ENCODE results near the gene ZNF716. TPM values are rescaled to one million over a fixed set of nuclear protein-coding genes. Genes with fewer than 3 reads are reported as not detected.

Gene ZNF716
- total RNA-seq, 1 donor from 2014 or later = not detected

DNA sequence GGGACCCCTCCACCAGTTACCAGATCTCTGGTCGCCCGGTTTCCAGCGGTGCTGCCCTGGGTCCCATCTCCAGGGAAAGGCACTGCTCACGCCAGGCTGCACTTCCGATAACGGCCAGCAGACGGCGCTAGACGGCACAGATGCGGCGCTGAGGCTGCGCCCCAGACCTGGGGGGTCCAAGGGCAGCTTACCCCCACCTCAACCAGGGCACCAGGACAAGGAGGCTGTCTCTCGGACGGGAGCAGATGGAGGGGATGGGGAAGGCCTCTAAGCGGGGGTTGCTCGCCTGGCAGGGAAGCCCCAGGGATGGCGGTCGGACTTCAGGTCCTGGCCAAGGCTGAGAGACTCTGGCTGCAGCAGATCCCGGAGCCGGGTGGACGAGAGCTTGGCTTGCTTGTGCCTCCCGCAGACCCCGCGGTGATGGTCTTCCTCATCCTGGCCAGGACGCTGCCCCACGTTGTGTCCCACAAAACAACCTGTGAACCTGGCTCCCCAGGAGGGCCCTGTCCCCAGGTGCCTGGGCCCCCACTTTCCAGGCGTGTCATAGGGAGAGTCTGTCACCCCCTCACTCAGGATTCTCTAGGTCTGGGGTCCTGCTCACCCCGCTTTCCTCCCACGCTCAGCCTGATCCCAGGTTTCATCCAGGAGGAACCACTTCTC, 23.9 kb upstream of the ZNF716 start:
- Histone ChIP-seq H3K4me3 (no peak overlapping the region), H3K36me3 (no peaks in the 10 kb centered on the region), H3K9me3 (no peaks in the 10 kb centered on the region), H3K27me3 (no peaks in the 10 kb centered on the region), H3K4me1 (no peaks in the 10 kb centered on the region), H3K27ac (no peak overlapping the region)
- no peak for TF ChIP-seq POLR2A (IDR thresholded peaks at IDR 0.05)
- no peak for TF ChIP-seq POLR2AphosphoS5 (IDR thresholded peaks at IDR 0.05; ENCODE audit: insufficient read depth in 1 of 2, low read depth in 1 of 2)
- TF ChIP-seq, protein P1, sequence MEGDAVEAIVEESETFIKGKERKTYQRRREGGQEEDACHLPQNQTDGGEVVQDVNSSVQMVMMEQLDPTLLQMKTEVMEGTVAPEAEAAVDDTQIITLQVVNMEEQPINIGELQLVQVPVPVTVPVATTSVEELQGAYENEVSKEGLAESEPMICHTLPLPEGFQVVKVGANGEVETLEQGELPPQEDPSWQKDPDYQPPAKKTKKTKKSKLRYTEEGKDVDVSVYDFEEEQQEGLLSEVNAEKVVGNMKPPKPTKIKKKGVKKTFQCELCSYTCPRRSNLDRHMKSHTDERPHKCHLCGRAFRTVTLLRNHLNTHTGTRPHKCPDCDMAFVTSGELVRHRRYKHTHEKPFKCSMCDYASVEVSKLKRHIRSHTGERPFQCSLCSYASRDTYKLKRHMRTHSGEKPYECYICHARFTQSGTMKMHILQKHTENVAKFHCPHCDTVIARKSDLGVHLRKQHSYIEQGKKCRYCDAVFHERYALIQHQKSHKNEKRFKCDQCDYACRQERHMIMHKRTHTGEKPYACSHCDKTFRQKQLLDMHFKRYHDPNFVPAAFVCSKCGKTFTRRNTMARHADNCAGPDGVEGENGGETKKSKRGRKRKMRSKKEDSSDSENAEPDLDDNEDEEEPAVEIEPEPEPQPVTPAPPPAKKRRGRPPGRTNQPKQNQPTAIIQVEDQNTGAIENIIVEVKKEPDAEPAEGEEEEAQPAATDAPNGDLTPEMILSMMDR (IDR thresholded peaks at IDR 0.05) = no peak
- intact Hi-C loops (cut with DNase I) = no loop called here
- DNase-seq (ENCODE audit: extremely low spot score in 2 of 2) = no peak

DNA sequence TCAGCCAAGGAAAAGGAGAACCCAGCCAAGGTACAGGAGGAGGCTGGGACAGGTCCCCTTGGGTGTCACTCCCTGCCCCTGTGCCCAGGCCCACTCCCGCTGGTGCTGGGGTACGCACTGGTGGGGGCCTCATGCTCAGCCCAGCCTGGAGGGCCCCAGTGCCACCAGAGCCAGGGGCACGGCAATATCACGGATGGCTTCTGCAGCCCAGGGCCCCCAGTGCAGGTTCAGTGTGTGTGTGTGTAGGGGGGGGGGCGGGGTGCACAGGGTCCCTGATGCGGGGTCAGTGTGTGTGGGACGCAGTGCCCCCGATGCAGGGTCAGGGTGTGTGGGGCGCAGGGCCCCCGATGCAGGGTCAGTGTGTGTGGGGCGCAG, 23.4 kb upstream of the ZNF716 start:
- Histone ChIP-seq H3K36me3 (no peaks in the 10 kb centered on the region), H3K4me1 (no peaks in the 10 kb centered on the region), H3K27ac (no peak overlapping the region), H3K4me3 (no peak overlapping the region), H3K27me3 (no peaks in the 10 kb centered on the region), H3K9me3 (no peaks in the 10 kb centered on the region)
- DNase-seq (ENCODE audit: extremely low spot score in 2 of 2) = peak in 1 of 2 donors; percentile 89
- intact Hi-C loops (cut with DNase I) = no loop called here
- TF ChIP-seq POLR2AphosphoS5 (IDR thresholded peaks at IDR 0.05; ENCODE audit: insufficient read depth in 1 of 2, low read depth in 1 of 2) (no peak), POLR2A (IDR thresholded peaks at IDR 0.05) (no peak)
- TF ChIP-seq, protein P1 (IDR thresholded peaks at IDR 0.05) = no peak

DNA sequence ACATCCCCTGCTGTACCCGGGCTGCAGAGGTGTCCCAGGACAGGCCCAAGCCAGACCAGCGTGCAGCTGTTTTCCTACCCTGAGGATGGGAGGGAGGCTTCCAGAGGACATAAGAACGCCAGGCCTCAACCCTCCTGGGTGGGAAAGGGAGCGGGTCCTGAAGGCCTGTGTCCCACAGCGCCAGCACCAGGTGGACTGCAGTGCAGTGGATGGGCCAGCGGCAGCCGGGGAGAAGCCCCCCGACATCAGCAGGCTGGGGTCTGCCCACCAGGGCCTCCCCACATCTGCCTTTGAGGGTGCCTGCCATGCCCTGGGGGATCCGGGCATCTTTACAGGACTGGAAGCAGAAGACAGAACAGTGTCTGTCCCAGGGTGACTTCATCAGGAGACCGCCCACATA, 22.8 kb upstream of the ZNF716 start:
- Histone ChIP-seq H3K27ac (no peak overlapping the region), H3K9me3 (no peaks in the 10 kb centered on the region), H3K4me1 (no peaks in the 10 kb centered on the region), H3K27me3 (no peaks in the 10 kb centered on the region), H3K4me3 (no peak overlapping the region), H3K36me3 (no peaks in the 10 kb centered on the region)
- no peak for DNase-seq (ENCODE audit: extremely low spot score in 2 of 2)
- TF ChIP-seq POLR2A (IDR thresholded peaks at IDR 0.05) (no peak), POLR2AphosphoS5 (IDR thresholded peaks at IDR 0.05; ENCODE audit: insufficient read depth in 1 of 2, low read depth in 1 of 2) (no peak)
- TF ChIP-seq, protein P1 (IDR thresholded peaks at IDR 0.05) = no peak
- intact Hi-C loops (cut with DNase I) = no loop called here

DNA sequence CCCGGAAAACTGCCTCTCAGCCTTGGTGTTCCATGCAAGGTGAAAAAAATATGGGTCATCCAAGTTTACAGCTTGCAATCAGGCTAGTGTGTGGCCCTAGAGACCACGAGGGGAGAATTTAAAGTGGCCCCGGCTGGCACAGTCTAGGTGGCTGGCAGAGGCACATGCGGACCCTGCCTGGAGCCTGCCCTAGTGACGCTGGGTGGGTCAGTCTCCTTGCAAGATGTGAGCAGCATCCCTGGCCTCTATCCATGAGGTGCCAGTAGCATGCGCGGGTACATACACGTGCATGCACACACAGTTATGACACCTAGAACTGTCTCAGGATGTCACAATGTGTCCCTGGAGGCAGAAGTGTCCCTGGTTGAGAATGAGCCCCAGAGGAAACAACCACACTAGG, 22.4 kb upstream of the ZNF716 start:
- DNase-seq (ENCODE audit: extremely low spot score in 2 of 2) = no peak
- Histone ChIP-seq H3K4me1 (no peaks in the 10 kb centered on the region), H3K36me3 (no peaks in the 10 kb centered on the region), H3K4me3 (no peak overlapping the region), H3K27ac (no peak overlapping the region), H3K9me3 (no peaks in the 10 kb centered on the region), H3K27me3 (no peaks in the 10 kb centered on the region)
- intact Hi-C loops (cut with DNase I) = no loop called here
- TF ChIP-seq POLR2AphosphoS5 (IDR thresholded peaks at IDR 0.05; ENCODE audit: insufficient read depth in 1 of 2, low read depth in 1 of 2) = no peak
- TF ChIP-seq, protein P1 (IDR thresholded peaks at IDR 0.05) = no peak
- no peak for TF ChIP-seq POLR2A (IDR thresholded peaks at IDR 0.05)

DNA sequence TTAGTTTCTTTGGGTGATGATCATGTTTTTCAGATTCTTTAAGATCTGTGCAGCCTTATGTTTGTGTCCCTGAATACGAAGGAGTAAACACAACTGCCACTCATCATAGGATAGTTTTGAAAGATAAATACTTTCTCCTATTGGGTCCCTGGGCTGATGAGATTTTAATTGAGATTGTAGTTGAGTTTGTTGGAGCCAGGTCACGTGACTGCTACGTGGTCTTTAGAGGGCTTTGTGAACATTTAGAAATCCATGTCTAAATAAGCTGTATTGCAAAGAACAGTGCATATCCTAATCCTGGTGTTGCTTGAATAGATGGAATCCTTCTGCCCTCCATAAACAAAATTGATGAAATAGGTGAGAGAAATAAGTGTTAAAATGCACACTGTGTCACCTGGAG, 17.4 kb upstream of the ZNF716 start:
- Histone ChIP-seq H3K36me3 (no peaks in the 10 kb centered on the region), H3K27me3 (no peaks in the 10 kb centered on the region), H3K9me3 (no peaks in the 10 kb centered on the region), H3K4me1 (no peaks in the 10 kb centered on the region), H3K4me3 (no peak overlapping the region), H3K27ac (no peak overlapping the region)
- TF ChIP-seq, protein P1 (IDR thresholded peaks at IDR 0.05) = no peak
- no peak for TF ChIP-seq POLR2A (IDR thresholded peaks at IDR 0.05)
- TF ChIP-seq POLR2AphosphoS5 (IDR thresholded peaks at IDR 0.05; ENCODE audit: insufficient read depth in 1 of 2, low read depth in 1 of 2) = no peak
- no peak for DNase-seq (ENCODE audit: extremely low spot score in 2 of 2)
- intact Hi-C loops (cut with DNase I) = no loop called here

All from vagina (tissue), 2 donors.